B cell (primary cell): Measurements from ENCODE around the gene NOL12. TPM values are rescaled to one million over a fixed set of nuclear protein-coding genes. Genes with fewer than 3 reads are reported as not detected.

Experiments used
- ATAC-seq: fragments of 200-7000 bp; cut with Tn5 transposase; one replicate; pipeline ENCODE4 v1.10.0; 2021; ENCODE audit warnings: low read depth, mild to moderate bottlenecking, moderate number of reproducible peaks, moderate library complexity
- CTCF ChIA-PET: fragments of 350-600 bp; sonication (Branson Sonifier 250); formaldehyde crosslinking; loops from one replicate; lab custom pipeline; 2021; ENCODE audit warnings: antibody characterized with exemption, inconsistent platforms; lab: Charles Lee
- POLR2A ChIA-PET: fragments of 350-600 bp; sonication (Branson Sonifier 250); formaldehyde crosslinking; loops from one replicate; lab custom pipeline; 2021; ENCODE audit warnings: antibody characterized with exemption; lab: Charles Lee
- DNase-seq: peaks from one replicate; pipeline ENCODE4 v3.0.0; 2013
- H2AFZ ChIP-seq: 2 replicates; pipeline ENCODE4 v1.6.1; 2012; ENCODE audit warnings: mild to moderate bottlenecking, low read depth, low read length; ENCODE audit not compliant: insufficient read depth, poor library complexity, severe bottlenecking
- H3K27ac ChIP-seq, 2 donors: 1 replicate in 1 of 2; 2 replicates in 1 of 2; pipeline ENCODE4 v1.5.1; 2012 to 2013; ENCODE audit warnings: low read length in 2 of 2, mild to moderate bottlenecking in 2 of 2, moderate library complexity in 1 of 2
- H3K27me3 ChIP-seq, 4 experiments: fragments of 200-600 bp in 1 of 4; sonication (generic) in 1 of 4; replicated peaks in 1 of 4; 1 replicate in 2 of 4; 2 replicates in 2 of 4; pipeline versions ENCODE4 v1.6.1 to v1.7.0; 2013 to 2016; ENCODE audit warnings: low read length in 3 of 4, mild to moderate bottlenecking in 2 of 4, mixed read lengths in 1 of 4, moderate library complexity in 1 of 4; ENCODE audit not compliant: insufficient read depth in 4 of 4, control insufficient read depth in 3 of 4; ENCODE audit errors: control extremely low read depth in 1 of 4
- H3K36me3 ChIP-seq, 2 experiments: replicated peaks in 1 of 2; 1 replicate in 1 of 2; 2 replicates in 1 of 2; pipeline versions ENCODE4 v1.6.1 to v1.7.1; 2013; ENCODE audit warnings: low read length in 1 of 2; ENCODE audit not compliant: insufficient read depth in 2 of 2, control insufficient read depth in 1 of 2; ENCODE audit errors: control extremely low read depth in 1 of 2, extremely low read depth in 1 of 2
- H3K4me1 ChIP-seq, 2 donors: fragments of 200-600 bp in 1 of 2; sonication (generic) in 1 of 2; 1 replicate in 1 of 2; 2 replicates in 1 of 2; pipeline versions ENCODE4 v1.5.1 to v1.6.1; 2013 to 2017; ENCODE audit warnings: low read length in 2 of 2; ENCODE audit not compliant: control insufficient read depth in 2 of 2, insufficient read depth in 2 of 2
- H3K4me2 ChIP-seq: replicated peaks from 2 replicates; pipeline ENCODE3; 2012; ENCODE audit warnings: mild to moderate bottlenecking, low read depth, low read length; ENCODE audit not compliant: poor library complexity, severe bottlenecking
- H3K4me3 ChIP-seq, 5 experiments: fragments of 200-600 bp in 1 of 5; sonication (generic) in 1 of 5; 1 replicate in 3 of 5; 2 replicates in 2 of 5; pipeline versions ENCODE4 v1.5.1 to v1.7.0; 2011 to 2016; ENCODE audit warnings: low read length in 4 of 5, mild to moderate bottlenecking in 4 of 5, low read depth in 2 of 5, control low read depth in 1 of 5, moderate library complexity in 1 of 5; ENCODE audit not compliant: insufficient read depth in 1 of 5; ENCODE audit errors: control extremely low read depth in 1 of 5, extremely low read depth in 1 of 5
- H3K79me2 ChIP-seq: fragments of 200-600 bp; sonication (generic); one replicate; pipeline ENCODE4 v1.6.0; 2016; ENCODE audit warnings: low read length; ENCODE audit not compliant: control insufficient read depth, insufficient read depth
- H3K9ac ChIP-seq: fragments of 200-600 bp; sonication (generic); 2 replicates; pipeline ENCODE4 v1.6.1; 2017; ENCODE audit warnings: mild to moderate bottlenecking, low read length, moderate library complexity
- H3K9me3 ChIP-seq, 3 donors: one replicate each; pipeline versions ENCODE4 v1.6.1 to v1.7.1; 2013; ENCODE audit warnings: low read length in 2 of 3; ENCODE audit not compliant: control insufficient read depth in 2 of 3, insufficient read depth in 1 of 3; ENCODE audit errors: control extremely low read depth in 1 of 3
- H4K20me1 ChIP-seq: 2 replicates; pipeline ENCODE4 v1.6.0; 2012; ENCODE audit warnings: mild to moderate bottlenecking, low read length; ENCODE audit not compliant: insufficient read depth, control insufficient read depth, poor library complexity, severe bottlenecking
- H3K27ac Mint-ChIP-seq: one replicate; pipeline ENCODE4 v1.8.0; 2021; ENCODE audit warnings: mixed read lengths
- H3K27me3 Mint-ChIP-seq: one replicate; pipeline ENCODE4 v1.8.0; 2021; ENCODE audit warnings: mixed read lengths
- H3K4me1 Mint-ChIP-seq: one replicate; pipeline ENCODE4 v1.8.0; 2021; ENCODE audit warnings: mixed read lengths
- H3K4me3 Mint-ChIP-seq: one replicate; pipeline ENCODE4 v1.8.0; 2021; ENCODE audit warnings: mixed read lengths
- H3K9me3 Mint-ChIP-seq: one replicate; pipeline ENCODE4 v1.8.0; 2022; ENCODE audit warnings: mixed read lengths; ENCODE audit not compliant: insufficient read depth
- CTCF ChIP-seq: fragments of 200-600 bp; IDR thresholded peaks from one replicate; pipeline ENCODE4 v1.8.0; 2022; ENCODE audit warnings: antibody characterized with exemption, mild to moderate bottlenecking
- EZH2 ChIP-seq: IDR thresholded peaks from 2 replicates; pipeline ENCODE4 v1.6.1; 2012; ENCODE audit warnings: borderline replicate concordance, low read depth, mild to moderate bottlenecking, moderate library complexity, low read length; ENCODE audit not compliant: insufficient read depth, poor library complexity, severe bottlenecking
- WGBS: methylation state at CpG from one replicate; pipeline ENCODE4 v1.1.5; 2013; ENCODE audit warnings: missing lambda C conversion rate; ENCODE audit not compliant: insufficient coverage; 5-methylcytosine and 5-hydroxymethylcytosine counted together
- intact Hi-C: fragments of 100-400 bp; cut with micrococcal nuclease; formaldehyde crosslinking; loops from one replicate; pipeline ENCODE4 v1.10.0; 2022
- polyA plus RNA-seq: library from polyadenylated mRNA; depleted of rRNA; stranded (reverse); fragments of >200 nt; gene quantifications from 2 replicates; pipeline ENCODE4 v1.2.3, GENCODE V29; 2012
- total RNA-seq, 2 donors: library from RNA; stranded (reverse); fragments of 120-200 nt in 1 of 2; gene quantifications; 1 replicate in 1 of 2; 2 replicates in 1 of 2; pipeline versions ENCODE4 v1.2.3 to v1.2.4, GENCODE V29; 2013 to 2022

The NOL12 gene
- total and polyA plus RNA-seq, 2 donors (not counting 1 experiment from before 2014, with no cell fraction given) = 34.7 to 43.1 TPM

DNA sequence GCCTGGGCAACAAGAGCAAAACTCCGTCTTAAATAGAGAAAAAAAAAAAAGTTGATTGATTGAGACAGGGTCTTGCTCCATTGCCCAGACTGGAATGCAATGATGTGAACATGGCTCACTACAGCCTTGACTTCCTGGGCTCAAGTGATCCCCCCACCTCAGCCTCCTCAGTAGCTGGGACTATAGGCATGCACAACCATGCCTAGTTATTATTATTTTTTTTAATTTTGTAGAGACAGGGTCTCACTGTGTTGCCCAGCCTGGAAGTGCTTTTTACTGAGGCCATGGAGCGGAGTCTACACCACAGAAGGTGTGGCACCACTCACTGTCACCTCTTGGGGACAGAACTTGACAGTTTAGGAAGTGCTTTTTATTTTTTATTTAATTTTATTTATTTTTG is 28.5 kb downstream of the NOL12 start:
- Mint-ChIP-seq H3K27ac (no peak overlapping the region), H3K4me3 (no peak overlapping the region), H3K4me1 (no peaks in the 10 kb centered on the region), H3K27me3 (no peaks in the 10 kb centered on the region), H3K9me3 (no peaks in the 10 kb centered on the region)
- no peak overlapping the region for H3K4me2 ChIP-seq
- ATAC-seq (no peak), DNase-seq (no peak)
- H3K79me2 ChIP-seq = no peaks in the 10 kb centered on the region
- H3K9me3 ChIP-seq = no peaks in the 10 kb centered on the region
- no peaks in the 10 kb centered on the region for H3K4me1 ChIP-seq
- TF ChIP-seq CTCF = no peak
- no peak for TF ChIP-seq EZH2
- H3K4me3 ChIP-seq = no peak overlapping the region
- H3K36me3 ChIP-seq = peaks cover 0 to 2% of the 10 kb centered on the region in 2 experiments
- no peak overlapping the region for H3K27ac ChIP-seq
- H3K27me3 ChIP-seq = no peaks in the 10 kb centered on the region
- POLR2A ChIA-PET = interaction anchor here (0.6 kb wide), 1 partner anchor 10 kb away, joined by 5 read pairs; no protein-coding TSS in a partner anchor
- WGBS = 100% methylated on average over 1 of the region's 2 CpGs
- intact Hi-C loops = no loop called here
- no peak overlapping the region for H3K9ac ChIP-seq
- CTCF ChIA-PET = interaction anchor here (0.7 kb wide), 1 partner anchor 80 kb away, joined by 3 read pairs; no protein-coding TSS in a partner anchor
- H2AFZ ChIP-seq = no peak overlapping the region
- no peaks in the 10 kb centered on the region for H4K20me1 ChIP-seq

DNA sequence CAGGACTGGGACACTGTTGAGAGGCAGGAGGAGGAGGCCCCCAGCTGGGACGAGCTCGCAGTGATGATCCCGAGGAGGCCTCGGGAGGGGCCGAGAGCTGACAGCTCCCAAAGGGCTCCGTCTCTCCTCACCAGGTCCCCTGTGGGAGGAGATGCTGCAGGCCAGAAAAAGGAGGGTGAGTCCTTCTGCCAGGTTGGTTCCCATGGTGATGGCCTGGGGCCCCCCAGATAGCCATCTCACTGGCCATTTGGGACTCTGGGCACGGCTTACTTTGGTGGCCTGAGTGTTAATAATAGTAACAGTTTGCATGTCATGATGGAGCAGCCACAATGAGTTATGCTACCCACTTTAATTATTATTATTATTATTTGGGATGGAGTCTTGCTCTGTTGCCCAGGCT is 29.6 kb downstream of the NOL12 start:
- Mint-ChIP-seq H3K4me1 (no peaks in the 10 kb centered on the region), H3K9me3 (no peaks in the 10 kb centered on the region), H3K4me3 (no peak overlapping the region), H3K27me3 (no peaks in the 10 kb centered on the region), H3K27ac (no peak overlapping the region)
- Histone ChIP-seq H3K36me3 (peaks cover 0 to 2% of the 10 kb centered on the region in 2 experiments), H3K9me3 (no peaks in the 10 kb centered on the region), H3K4me2 (no peak overlapping the region), H4K20me1 (no peaks in the 10 kb centered on the region), H3K27me3 (no peaks in the 10 kb centered on the region), H3K79me2 (no peaks in the 10 kb centered on the region), H3K4me3 (no peak overlapping the region), H3K27ac (no peak overlapping the region), H3K9ac (no peak overlapping the region), H2AFZ (no peak overlapping the region), H3K4me1 (no peaks in the 10 kb centered on the region)
- no peak for ATAC-seq
- DNase-seq = no peak
- 97% methylated on average over 5 of the region's 7 CpGs for WGBS
- TF ChIP-seq CTCF (no peak), EZH2 (no peak)
- ChIA-PET POLR2A (no interaction called here), CTCF (interaction anchor here (0.6 kb wide), 1 partner anchor 8 kb away, joined by 3 read pairs; no protein-coding TSS in a partner anchor)
- intact Hi-C loops = no loop called here
